NK-92 (cell line): ENCODE measurements around the gene FDPS.

ENCODE experiments used
- DNase-seq: peaks from one replicate; lab custom pipeline; 2025; ENCODE audit not compliant: unreplicated experiment; lab: John Stamatoyannopoulos, UW

FDPS gene

DNA sequence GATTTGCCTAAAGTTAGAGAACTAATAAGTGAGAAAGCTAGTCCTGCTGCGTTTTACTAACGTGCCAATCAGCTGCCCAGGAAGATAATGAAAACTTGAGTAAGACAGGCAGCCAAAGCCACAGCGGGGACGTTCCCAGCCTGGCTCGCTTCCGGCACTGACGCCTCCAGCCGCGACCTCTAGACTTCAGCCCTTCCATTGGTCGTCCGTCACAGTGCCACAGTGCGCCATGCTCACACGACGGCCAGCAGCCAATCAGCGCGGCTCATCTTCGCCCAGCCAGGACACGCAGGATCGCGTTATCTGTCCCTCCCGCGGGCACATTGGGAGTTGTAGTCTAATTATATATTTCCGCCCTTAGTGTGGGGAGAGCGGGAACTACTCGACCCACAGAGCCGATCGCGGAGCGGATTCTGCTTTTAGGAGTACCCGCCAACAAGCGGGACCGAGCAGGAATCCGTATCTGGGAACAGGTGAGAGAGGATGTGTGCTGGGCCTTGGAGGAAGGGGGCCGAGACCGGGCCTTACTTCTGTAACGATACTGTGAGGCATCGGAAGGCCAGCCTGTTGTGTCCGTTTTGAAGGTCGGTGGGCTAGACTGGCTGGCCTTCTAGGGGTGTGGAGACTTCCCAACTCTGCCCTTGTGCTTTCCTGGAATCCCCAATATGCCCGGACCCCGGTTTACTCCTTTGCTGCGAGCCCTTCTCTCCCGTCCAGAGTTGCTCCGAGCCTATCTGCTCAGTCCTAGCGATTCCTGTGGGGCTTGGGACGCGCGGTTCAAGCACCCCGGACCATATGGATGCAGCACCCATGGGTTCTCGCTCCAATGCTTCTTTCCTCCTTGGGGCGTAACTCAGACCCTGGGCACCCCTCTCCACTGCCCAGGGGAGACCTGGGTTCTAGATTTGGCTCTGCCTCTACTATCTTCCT lies at the start of gene FDPS:
Gene FDPS (plus strand): TSS at position 374 of the 930 bp plus-strand sequence. CDS start 924 bp downstream, outside the sequence.
- DNase-seq, result peak; percentile 86

DNA sequence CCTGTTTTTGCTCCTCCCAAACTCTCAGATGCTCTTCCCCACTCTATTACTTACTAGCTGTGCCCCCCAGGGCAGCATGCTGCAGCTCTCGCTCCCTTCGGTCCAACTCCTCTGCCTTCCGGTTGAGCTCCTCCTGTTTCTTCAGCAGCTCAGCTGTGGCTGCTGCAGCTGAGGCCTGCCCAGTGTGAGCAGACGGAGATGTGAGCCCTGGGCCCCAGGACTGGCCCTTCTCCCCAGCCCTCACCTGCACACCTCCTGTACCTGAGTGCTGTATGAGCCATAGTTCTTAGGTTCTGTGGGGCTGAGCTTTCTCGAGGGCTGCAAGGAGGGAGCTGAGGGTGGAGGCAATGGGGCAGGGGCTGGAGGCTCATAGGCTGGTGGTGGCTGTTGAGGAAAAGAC lies 48.4 kb upstream of the FDPS start:
- no peak for DNase-seq

DNA sequence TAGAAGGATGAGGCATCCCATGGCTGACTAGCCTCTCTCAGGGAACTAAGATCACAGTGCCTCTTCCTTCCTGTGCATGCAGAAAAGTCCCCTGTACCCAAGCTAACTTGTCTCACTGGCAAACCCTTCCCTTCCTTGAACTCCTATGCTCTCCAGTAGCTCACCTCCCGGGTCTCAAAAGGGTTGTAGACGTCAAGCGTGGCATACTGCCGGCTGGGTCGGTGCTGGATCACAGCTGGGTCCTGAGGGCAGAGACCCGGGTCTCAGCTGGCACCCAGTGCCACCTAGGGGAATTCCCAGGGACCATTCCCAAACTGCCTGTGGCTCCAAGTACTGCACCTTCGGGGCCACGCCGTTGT lies 47.2 kb upstream of the FDPS start:
- no peak for DNase-seq

DNA sequence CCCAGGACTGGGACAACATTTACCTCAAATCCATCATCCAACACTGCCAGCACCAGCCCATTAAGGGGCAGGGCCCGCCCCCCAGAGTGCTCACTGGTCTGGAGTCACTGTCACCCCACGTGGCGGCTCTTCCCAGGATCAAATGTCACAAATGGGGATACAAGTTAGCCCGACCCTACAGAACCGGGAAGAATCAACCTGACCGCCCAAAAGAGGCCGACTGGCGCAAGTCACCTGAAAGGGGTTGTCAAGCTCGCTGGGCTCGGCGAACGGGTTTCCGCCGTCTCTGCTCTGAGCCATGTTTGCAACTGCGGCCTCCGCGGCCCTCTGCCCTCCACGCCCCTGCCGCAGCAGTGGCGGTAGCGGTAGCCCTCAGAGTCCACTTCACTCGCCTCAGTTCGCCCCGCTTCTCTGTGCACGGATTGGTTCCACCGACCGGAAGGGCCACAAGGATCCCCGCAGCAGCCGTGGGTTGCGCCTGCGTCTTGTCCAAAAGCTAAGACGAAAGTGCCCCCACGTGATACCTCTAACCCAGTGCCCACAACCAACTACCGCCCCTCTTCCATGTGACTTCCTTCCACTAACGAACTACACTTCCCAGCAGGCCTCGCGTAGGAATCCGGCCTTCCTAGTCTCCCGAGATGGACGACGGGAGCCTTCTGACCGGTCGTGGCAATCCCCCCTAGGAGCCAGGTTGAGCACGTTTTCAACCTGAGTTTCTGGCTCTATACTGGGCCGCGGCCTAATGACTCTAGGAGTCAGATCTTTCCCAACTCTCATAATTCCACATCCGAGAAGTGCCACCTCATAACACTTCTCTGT lies 46.6 kb upstream of the FDPS start, which contains the start of gene SCAMP3:
Gene SCAMP3 (minus strand): TSS at position 509 of the 822 bp plus-strand sequence. CDS start 209 bp downstream, at position 300.
- peak; percentile 36 for DNase-seq

DNA sequence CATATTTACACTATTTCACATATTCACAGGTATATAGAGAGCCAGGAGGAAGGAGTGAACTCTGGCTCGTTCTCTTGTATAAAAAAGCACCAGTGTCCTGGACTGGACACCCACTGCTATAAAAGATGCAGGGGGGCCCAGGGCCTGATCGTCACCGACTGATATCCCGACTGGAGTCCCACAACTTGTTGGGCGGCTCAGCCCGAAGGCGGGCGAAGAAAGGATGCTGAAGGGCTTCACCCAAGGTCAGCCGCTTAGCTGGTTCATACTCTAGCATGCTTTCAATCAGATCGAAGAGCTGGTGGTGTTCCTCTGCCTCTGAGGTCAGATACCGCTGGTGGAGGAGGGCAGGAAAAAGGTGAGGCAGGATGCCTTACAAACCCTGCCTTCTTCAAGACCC lies 45.6 kb upstream of the FDPS start:
- no peak for DNase-seq

DNA sequence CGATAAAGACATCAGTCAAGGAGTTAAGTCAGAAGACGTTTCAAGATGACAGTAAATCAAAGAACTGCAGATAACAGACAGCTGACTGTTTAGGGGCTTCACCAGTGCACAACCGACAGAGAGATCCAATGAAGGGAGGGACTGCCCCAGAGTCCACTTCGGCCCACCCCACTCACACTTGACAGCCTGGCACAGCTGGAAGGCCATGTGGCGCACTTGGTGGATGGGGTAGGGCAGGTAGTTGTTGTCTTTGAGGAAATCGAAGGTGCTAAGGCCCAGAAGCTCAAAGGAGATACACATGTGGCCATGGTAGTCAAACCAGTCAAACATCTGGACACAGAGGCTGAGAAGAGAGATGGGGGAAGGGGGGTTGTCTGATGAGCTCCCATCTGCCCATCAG lies 42.1 kb upstream of the FDPS start:
- DNase-seq, result no peak

DNA sequence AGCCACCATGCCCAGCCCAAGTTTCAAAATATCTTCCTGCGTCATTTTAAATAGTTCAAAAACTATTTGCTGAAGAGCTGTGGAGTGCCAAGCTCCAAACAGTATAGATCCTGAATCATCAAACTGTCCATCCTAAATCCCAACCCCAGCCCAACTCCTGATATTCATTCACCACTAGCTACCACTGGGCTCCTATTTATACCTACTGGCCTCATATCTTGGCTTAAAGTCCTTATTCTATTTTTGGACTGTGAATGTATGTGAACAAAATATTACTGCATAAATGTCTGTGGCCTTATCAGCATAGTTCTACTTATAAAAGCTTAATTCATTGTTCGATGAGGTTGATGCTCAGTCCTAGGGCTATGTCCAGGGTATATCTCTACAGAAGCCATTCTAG lies 41.3 kb upstream of the FDPS start:
- no peak for DNase-seq

DNA sequence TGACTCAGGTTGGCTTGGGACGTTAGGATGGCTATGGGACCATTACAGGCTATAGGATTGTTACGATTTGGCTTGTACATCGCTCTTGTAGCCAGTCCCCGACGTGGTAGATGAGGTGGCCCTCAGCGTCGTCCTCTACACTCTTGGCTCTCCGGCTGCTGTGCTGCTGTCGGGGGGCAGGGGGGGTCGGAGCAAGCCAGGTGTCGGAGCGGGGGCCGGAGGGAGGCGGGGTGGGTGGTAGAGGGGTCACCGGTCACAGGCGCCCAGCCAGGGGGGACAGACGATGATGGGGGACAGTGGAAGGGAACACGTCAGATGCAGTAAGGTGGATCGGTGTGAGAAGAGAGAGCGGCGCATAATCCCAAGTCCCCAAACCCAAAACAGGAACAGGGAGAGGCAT lies 40.0 kb upstream of the FDPS start:
- DNase-seq, result no peak

DNA sequence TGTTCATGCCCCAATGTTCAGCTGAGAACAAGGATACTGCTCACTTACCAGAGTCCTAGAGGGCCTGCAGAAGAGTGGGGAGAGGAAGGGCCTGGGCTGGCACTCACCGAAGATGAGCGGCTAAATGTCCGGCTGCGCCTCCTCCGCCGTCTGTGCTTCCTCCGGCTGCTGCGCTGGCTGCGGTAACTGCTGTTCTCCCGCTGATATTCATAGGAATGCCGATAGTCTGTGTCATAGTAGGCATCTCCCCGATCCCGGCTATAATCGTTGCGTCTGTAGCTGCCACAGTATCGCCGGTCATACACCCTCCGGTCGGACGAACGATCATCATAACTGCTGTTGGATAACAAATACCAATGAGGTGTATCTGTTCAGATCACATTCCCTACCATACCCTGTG lies 39.3 kb upstream of the FDPS start:
- DNase-seq, result no peak

DNA sequence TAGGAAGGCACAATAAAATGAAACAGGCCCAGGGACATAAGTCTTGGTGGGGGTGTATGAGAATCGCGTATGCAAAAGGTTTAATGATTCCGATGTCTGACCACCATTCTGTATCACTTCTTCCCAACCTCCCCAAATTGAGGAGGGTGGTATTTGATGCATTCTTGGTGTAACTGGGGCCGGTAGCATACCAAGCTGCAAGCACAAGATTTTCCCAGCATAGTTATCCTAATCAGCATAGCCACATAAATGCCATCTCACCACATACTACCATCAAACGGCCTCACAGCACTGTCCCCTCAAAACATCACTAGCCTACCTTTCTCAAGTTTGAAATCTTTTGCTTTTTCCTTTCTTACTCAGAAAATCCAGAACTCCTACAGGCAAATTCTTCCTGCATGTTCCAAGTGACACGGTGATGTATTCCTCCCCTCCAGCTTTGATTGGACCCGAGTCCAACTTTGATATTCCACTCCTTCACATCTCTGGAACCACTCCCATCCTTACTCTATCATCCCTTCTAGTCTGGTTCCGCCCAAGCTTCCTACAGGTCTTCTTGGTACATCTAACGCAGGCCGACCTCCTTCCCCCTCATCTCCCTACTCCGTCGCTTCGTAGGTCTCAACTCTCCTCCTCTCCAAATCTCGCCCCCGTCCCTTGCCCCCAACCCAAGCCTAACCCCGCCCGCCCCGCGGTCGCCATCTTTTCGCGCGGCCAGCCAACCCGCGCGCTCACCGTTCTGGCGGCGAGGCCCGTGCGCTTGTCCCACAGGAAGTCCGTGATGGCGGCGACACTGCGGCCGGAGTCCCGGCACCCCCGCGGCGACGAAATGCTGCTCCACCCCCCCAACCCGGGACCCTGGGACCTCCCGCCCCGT lies 36.0 kb upstream of the FDPS start:
- DNase-seq, result no peak

DNA sequence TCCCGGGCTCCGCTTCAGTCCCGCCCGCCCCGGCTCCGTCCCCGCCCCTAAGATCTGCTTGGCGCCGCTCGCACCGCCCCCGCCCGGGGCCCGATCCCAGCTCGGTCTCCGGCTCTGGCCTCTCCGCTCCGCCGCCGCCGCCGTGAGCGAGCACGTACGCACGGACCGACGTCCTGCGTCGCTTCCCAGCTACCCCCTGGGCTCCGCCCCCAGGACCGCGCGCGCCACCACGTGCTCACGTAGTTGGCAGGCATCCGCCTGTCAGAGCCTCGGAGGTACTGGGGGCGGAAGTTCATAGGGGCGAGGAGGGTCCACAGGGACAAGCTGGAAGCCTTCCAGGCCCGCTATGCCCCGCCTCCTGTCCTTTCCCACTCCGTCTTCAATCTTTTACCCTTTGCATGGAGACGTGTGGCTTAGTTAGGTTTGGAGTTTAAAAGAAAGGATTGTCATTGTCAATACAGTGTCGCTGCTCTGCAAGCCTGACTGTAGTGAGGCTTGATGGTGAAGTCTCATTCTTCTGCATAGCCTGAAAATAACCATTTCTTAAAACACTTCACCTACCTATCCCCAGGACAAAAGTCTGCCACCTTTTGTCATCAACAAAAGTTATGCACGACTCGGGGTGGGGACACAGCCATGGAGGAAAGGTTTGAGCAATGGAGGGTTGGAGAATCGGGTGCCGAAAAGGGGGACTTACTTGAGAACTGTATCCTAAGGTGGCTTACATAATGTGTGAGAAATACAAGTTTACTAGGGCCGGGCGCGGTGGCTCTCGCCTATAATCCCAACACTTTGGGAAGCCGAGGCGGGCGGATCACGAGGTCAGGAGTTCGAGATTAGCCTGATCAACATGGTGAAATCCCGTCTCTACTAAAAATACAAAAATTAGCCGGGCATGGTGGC lies 35.1 kb upstream of the FDPS start, which contains the start of gene CLK2:
Gene CLK2 (minus strand): TSS at position 162 of the 903 bp plus-strand sequence. CDS start 2,527 bp downstream, outside the sequence.
- DNase-seq, result peak; percentile 30

DNA sequence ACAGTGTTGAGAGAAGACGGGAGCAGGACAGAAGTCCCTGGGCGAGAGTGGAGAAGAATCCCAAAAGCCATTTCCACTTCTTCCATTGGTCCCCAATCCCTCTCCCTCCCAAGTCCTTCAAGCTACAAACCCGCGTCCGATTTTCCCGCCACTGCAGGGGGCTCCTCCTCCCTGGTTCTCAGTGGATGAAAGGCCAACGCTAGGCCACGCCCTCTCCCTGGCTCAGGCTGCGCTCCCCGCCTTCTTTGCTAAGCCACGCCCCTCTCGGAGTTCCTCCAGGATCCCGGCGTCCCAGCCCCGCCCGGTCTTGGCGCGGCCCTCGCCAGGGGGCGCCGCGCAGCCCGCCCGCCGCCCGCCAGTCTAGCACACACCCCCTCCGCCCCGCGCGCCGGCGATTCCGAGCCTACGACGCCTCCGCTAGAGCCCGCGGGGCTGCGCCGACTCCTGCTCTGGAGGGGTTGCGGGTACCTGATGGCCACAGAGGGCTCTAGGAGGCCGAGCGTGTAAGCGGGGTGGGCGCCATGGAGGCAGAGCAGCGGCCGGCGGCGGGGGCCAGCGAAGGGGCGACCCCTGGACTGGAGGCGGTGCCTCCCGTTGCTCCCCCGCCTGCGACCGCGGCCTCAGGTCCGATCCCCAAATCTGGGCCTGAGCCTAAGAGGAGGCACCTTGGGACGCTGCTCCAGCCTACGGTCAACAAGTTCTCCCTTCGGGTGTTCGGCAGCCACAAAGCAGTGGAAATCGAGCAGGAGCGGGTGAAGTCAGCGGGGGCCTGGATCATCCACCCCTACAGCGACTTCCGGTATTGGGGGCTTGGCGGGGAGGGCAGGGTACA lies 31.4 kb upstream of the FDPS start, which contains the start of gene HCN3:
Gene HCN3 (plus strand): TSS at position 394 of the 832 bp plus-strand sequence. CDS start 128 bp downstream, at position 522.
- peak; percentile 19 for DNase-seq

DNA sequence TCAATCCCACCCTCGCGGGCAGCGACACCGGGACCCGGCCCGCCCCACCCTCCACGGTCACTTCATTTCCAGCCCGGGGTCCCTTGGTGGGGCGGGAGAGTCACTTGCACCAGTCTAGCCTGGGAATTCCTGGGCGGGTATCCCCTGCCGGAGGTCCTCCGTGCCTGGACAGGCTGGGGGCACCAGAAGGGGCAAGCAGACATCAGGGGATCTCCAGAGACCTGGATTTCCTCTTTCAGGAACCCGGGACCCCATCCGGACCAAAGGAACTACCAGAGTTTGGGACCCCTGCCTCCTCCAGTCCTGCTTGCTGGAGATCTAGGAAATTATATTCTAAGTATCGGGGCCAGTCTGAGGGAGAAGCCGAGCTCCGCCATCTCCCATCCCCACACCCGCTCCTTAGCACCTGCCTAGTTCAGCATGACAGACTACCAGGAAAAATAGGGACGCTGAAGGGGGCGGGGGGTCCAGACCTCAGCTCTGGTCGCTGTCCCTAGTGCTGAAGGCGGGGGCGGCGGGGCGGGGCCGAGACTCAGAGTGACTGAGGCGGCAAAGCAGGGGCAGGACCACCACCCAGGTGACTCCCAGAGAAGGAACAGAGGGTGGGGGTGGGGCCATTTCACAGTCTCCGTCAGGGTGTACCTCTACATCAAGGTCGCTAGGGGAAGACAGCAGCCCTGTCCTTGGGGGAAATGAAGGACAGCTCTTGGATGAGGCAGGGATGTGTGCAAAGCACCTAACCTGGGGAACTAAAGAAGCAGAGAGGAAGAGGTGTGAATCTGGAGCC lies 30.6 kb upstream of the FDPS start:
- DNase-seq, result peak; percentile 29

DNA sequence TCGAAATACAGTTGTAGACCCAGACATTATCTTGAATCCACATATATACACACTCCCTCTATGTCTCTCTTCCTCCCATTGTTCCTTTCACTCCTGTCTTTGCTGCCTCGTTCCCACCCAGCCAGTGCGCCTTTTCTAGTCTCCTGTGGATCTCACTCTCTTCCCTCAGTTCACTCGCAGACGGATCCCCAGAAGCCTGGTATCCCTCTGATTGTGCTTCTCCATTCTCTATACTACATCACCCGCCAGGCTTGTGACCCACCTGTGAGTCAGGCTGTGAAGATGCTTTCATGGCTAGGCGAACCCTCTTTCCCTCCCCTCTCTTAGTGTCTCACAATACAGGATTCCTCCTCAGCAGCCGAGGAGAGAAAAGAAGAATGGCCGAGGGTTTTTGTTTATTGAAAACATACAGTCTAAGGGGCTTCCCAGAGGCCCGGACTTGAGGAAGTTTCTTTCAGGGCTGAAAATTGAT lies 29.9 kb upstream of the FDPS start:
- DNase-seq, result no peak

DNA sequence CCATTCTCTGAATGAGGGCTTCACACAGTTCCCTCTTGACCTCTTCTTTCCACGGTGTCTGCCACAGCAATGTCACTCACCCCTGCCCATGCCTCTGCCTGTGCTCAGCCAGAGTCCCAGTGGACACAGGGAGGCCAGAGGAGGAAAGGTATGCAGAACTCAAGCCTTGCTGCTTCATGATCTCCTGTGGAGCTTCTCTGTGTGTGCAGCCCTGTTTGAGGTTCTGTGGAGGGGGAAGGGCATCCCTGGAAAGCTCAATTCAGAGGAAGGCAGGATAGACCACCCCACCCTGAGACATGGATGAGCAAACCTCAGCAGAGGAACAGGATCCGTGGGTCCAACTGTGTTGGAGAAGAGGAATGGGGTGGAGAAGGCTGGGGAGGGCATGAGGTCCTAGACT lies 29.4 kb upstream of the FDPS start:
- DNase-seq, result no peak

DNA sequence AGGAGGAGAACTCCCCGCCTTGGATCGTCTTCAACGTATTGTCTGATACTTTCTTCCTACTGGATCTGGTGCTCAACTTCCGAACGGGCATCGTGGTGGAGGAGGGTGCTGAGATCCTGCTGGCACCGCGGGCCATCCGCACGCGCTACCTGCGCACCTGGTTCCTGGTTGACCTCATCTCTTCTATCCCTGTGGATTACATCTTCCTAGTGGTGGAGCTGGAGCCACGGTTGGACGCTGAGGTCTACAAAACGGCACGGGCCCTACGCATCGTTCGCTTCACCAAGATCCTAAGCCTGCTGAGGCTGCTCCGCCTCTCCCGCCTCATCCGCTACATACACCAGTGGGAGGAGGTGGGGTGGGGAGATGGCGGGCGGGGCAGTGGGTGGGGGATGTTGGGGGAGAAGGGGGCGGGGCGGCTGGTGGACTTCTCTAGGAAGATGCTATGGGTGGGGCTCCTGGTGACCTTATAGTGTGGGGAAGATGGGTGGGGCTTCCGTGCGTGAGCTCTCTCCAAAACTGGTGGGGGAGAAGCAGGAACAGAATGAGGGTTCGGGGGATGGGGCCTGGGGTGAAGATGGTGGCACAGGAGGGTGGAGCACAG lies 26.1 kb upstream of the FDPS start:
- DNase-seq, result no peak

DNA sequence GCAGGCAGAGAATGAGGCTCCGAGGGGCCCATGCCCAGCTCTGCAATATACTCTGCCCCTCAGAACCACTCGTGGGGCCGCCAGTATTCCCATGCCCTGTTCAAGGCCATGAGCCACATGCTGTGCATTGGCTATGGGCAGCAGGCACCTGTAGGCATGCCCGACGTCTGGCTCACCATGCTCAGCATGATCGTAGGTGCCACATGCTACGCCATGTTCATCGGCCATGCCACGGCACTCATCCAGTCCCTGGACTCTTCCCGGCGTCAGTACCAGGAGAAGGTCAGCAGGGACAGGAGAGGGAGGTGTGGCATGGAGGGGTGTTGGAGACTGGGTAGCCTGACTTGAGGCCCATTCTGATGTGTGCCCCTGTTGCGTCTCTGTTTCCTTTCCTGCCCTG lies 24.2 kb upstream of the FDPS start:
- DNase-seq, result no peak
